Activated naive CD8-positive, alpha-beta T cell (primary cell): Measurements from ENCODE around the gene CEACAM21.
A peak's percentile ranks its signal among the peaks of the same experiment; 100 is the strongest.

Source experiments
- H3K27ac Mint-ChIP-seq: one replicate; pipeline ENCODE4 v1.8.0; 2021; ENCODE audit warnings: mixed read lengths
- H3K27me3 Mint-ChIP-seq: one replicate; pipeline ENCODE4 v1.8.0; 2021; ENCODE audit warnings: mixed read lengths
- H3K36me3 Mint-ChIP-seq: one replicate; pipeline ENCODE4 v1.8.0; 2021; ENCODE audit warnings: mixed read lengths
- H3K4me1 Mint-ChIP-seq: one replicate; pipeline ENCODE4 v1.8.0; 2021; ENCODE audit warnings: low read depth, mixed read lengths
- H3K4me3 Mint-ChIP-seq: one replicate; pipeline ENCODE4 v1.8.0; 2021; ENCODE audit warnings: mild to moderate bottlenecking, mixed read lengths
- H3K9me3 Mint-ChIP-seq: one replicate; pipeline ENCODE4 v1.8.0; 2021; ENCODE audit warnings: low read depth, mixed read lengths

CEACAM21 gene

GRCh38 chr19:41543582-41543981, 32.4 kb upstream of the CEACAM21 start:
- H3K27ac Mint-ChIP-seq, result peak overlapping the region; percentile 99
- H3K4me3 Mint-ChIP-seq, result peak overlapping the region; percentile 20
- H3K9me3 Mint-ChIP-seq, result no peaks in the 10 kb centered on the region
- H3K4me1 Mint-ChIP-seq, result peaks cover 65% of the 10 kb centered on the region
- H3K36me3 Mint-ChIP-seq, result no peaks in the 10 kb centered on the region
- no peaks in the 10 kb centered on the region for H3K27me3 Mint-ChIP-seq

GRCh38 chr19:41545547-41545946, 30.4 kb upstream of the CEACAM21 start:
- Mint-ChIP-seq H3K4me3 (peak overlapping the region; percentile 88), H3K27me3 (no peaks in the 10 kb centered on the region), H3K4me1 (peaks cover 69% of the 10 kb centered on the region), H3K36me3 (no peaks in the 10 kb centered on the region), H3K9me3 (no peaks in the 10 kb centered on the region), H3K27ac (peak overlapping the region; percentile 99)

GRCh38 chr19:41546386-41546789, 29.6 kb upstream of the CEACAM21 start:
- Mint-ChIP-seq H3K27me3 (no peaks in the 10 kb centered on the region), H3K36me3 (no peaks in the 10 kb centered on the region), H3K27ac (peak overlapping the region; percentile 99), H3K4me3 (peak overlapping the region; percentile 88), H3K4me1 (peaks cover 70% of the 10 kb centered on the region), H3K9me3 (no peaks in the 10 kb centered on the region)

GRCh38 chr19:41546961-41547360, 29.0 kb upstream of the CEACAM21 start:
- Mint-ChIP-seq H3K36me3 (no peaks in the 10 kb centered on the region), H3K9me3 (no peaks in the 10 kb centered on the region), H3K27me3 (no peaks in the 10 kb centered on the region), H3K4me1 (peaks cover 74% of the 10 kb centered on the region), H3K27ac (peak overlapping the region; percentile 99), H3K4me3 (peak overlapping the region; percentile 88)

GRCh38 chr19:41547569-41547968, 28.4 kb upstream of the CEACAM21 start:
- no peaks in the 10 kb centered on the region for H3K9me3 Mint-ChIP-seq
- H3K4me1 Mint-ChIP-seq, result peaks cover 73% of the 10 kb centered on the region
- H3K27ac Mint-ChIP-seq, result peak overlapping the region; percentile 99
- H3K27me3 Mint-ChIP-seq, result no peaks in the 10 kb centered on the region
- peaks cover 1% of the 10 kb centered on the region for H3K36me3 Mint-ChIP-seq
- H3K4me3 Mint-ChIP-seq, result peak overlapping the region; percentile 67

- Mint-ChIP-seq H3K4me1 (peaks cover 76% of the 10 kb centered on the region), H3K36me3 (peaks cover 4% of the 10 kb centered on the region), H3K4me3 (peak overlapping the region; percentile 67), H3K27ac (peak overlapping the region; percentile 99), H3K9me3 (no peaks in the 10 kb centered on the region), H3K27me3 (no peaks in the 10 kb centered on the region)
These were observed 27.9 kb upstream of the CEACAM21 start for GRCh38 chr19:41548047-41548446.

GRCh38 chr19:41548954-41549688, 26.8 kb upstream of the CEACAM21 start:
- Mint-ChIP-seq H3K27ac (peak overlapping the region; percentile 99), H3K9me3 (no peaks in the 10 kb centered on the region), H3K4me3 (peak overlapping the region; percentile 93), H3K36me3 (peaks cover 7% of the 10 kb centered on the region), H3K27me3 (no peaks in the 10 kb centered on the region), H3K4me1 (peaks cover 76% of the 10 kb centered on the region)

GRCh38 chr19:41549884-41550283, 26.1 kb upstream of the CEACAM21 start:
- Mint-ChIP-seq H3K4me3 (peak overlapping the region; percentile 93), H3K4me1 (peaks cover 76% of the 10 kb centered on the region), H3K36me3 (peaks cover 10% of the 10 kb centered on the region), H3K27me3 (no peaks in the 10 kb centered on the region), H3K27ac (peak overlapping the region; percentile 99), H3K9me3 (no peaks in the 10 kb centered on the region)

GRCh38 chr19:41551212-41551610, 24.8 kb upstream of the CEACAM21 start:
- Mint-ChIP-seq H3K27me3 (no peaks in the 10 kb centered on the region), H3K36me3 (peaks cover 10% of the 10 kb centered on the region), H3K4me1 (peaks cover 76% of the 10 kb centered on the region), H3K4me3 (peak overlapping the region; percentile 93), H3K27ac (peak overlapping the region; percentile 99), H3K9me3 (no peaks in the 10 kb centered on the region)

- no peaks in the 10 kb centered on the region for H3K27me3 Mint-ChIP-seq
- peaks cover 75% of the 10 kb centered on the region for H3K4me1 Mint-ChIP-seq
- H3K4me3 Mint-ChIP-seq, result peak overlapping the region; percentile 93
- no peaks in the 10 kb centered on the region for H3K9me3 Mint-ChIP-seq
- peaks cover 10% of the 10 kb centered on the region for H3K36me3 Mint-ChIP-seq
- H3K27ac Mint-ChIP-seq, result peak overlapping the region; percentile 99
These were observed 24.3 kb upstream of the CEACAM21 start for GRCh38 chr19:41551711-41552110.

GRCh38 chr19:41552558-41552957, 23.4 kb upstream of the CEACAM21 start:
- Mint-ChIP-seq H3K9me3 (no peaks in the 10 kb centered on the region), H3K4me1 (peaks cover 74% of the 10 kb centered on the region), H3K27ac (peak overlapping the region; percentile 99), H3K36me3 (peaks cover 10% of the 10 kb centered on the region), H3K27me3 (no peaks in the 10 kb centered on the region), H3K4me3 (peak overlapping the region; percentile 93)

GRCh38 chr19:41553804-41554203, 22.2 kb upstream of the CEACAM21 start:
- H3K27ac Mint-ChIP-seq, result peak overlapping the region; percentile 99
- no peaks in the 10 kb centered on the region for H3K27me3 Mint-ChIP-seq
- peaks cover 10% of the 10 kb centered on the region for H3K36me3 Mint-ChIP-seq
- H3K4me1 Mint-ChIP-seq, result peaks cover 73% of the 10 kb centered on the region
- peak overlapping the region; percentile 93 for H3K4me3 Mint-ChIP-seq
- no peaks in the 10 kb centered on the region for H3K9me3 Mint-ChIP-seq

GRCh38 chr19:41554907-41555306, 21.1 kb upstream of the CEACAM21 start:
- H3K36me3 Mint-ChIP-seq, result peaks cover 12% of the 10 kb centered on the region
- no peaks in the 10 kb centered on the region for H3K27me3 Mint-ChIP-seq
- H3K27ac Mint-ChIP-seq, result peak overlapping the region; percentile 94
- peak overlapping the region; percentile 93 for H3K4me3 Mint-ChIP-seq
- H3K4me1 Mint-ChIP-seq, result peaks cover 80% of the 10 kb centered on the region
- H3K9me3 Mint-ChIP-seq, result no peaks in the 10 kb centered on the region

- peak overlapping the region; percentile 93 for H3K4me3 Mint-ChIP-seq
- H3K9me3 Mint-ChIP-seq, result no peaks in the 10 kb centered on the region
- H3K36me3 Mint-ChIP-seq, result peaks cover 12% of the 10 kb centered on the region
- no peaks in the 10 kb centered on the region for H3K27me3 Mint-ChIP-seq
- peaks cover 88% of the 10 kb centered on the region for H3K4me1 Mint-ChIP-seq
- H3K27ac Mint-ChIP-seq, result peak overlapping the region; percentile 94
These were observed 20.2 kb upstream of the CEACAM21 start for GRCh38 chr19:41555748-41556147.

- peaks cover 62% of the 10 kb centered on the region for H3K4me1 Mint-ChIP-seq
- H3K36me3 Mint-ChIP-seq, result peaks cover 2% of the 10 kb centered on the region
- H3K4me3 Mint-ChIP-seq, result peak overlapping the region; percentile 86
- peak overlapping the region; percentile 51 for H3K27ac Mint-ChIP-seq
- H3K27me3 Mint-ChIP-seq, result no peaks in the 10 kb centered on the region
- no peaks in the 10 kb centered on the region for H3K9me3 Mint-ChIP-seq
These were observed 12.0 kb upstream of the CEACAM21 start for GRCh38 chr19:41563854-41564514.
